Nephron (organoid): ENCODE measurements around the gene PLAAT1.

Experiments used
- H3K27ac Mint-ChIP-seq, 3 experiments: 2 replicates each; pipeline ENCODE4 v1.8.0; 2020; ENCODE audit warnings: mixed read lengths in 3 of 3, mild to moderate bottlenecking in 2 of 3, moderate library complexity in 1 of 3
- H3K27me3 Mint-ChIP-seq: 2 replicates; pipeline ENCODE4 v1.8.0; 2021; ENCODE audit warnings: low read depth, mild to moderate bottlenecking, moderate library complexity, mixed read lengths
- H3K36me3 Mint-ChIP-seq: 2 replicates; pipeline ENCODE4 v1.8.0; 2020; ENCODE audit warnings: low read depth, mixed read lengths
- H3K4me1 Mint-ChIP-seq: 2 replicates; pipeline ENCODE4 v1.8.0; 2020; ENCODE audit warnings: mixed read lengths
- H3K4me3 Mint-ChIP-seq, 3 experiments: 2 replicates each; pipeline ENCODE4 v1.8.0; 2020; ENCODE audit warnings: mild to moderate bottlenecking in 3 of 3, mixed read lengths in 3 of 3, moderate library complexity in 2 of 3
- H3K9me3 Mint-ChIP-seq: 2 replicates; pipeline ENCODE4 v1.8.0; 2020; ENCODE audit warnings: mixed read lengths
- CTCF ChIP-seq, 3 experiments: fragments of 200-600 bp; sonication (generic); IDR thresholded peaks; one replicate each; pipeline ENCODE4 v1.5.0; 2021; ENCODE audit warnings: antibody characterized with exemption in 3 of 3; ENCODE audit not compliant: unreplicated experiment in 3 of 3

The PLAAT1 gene

GRCh38 chr3:193241716-193242115 is 694 bp downstream of the PLAAT1 start:
- Mint-ChIP-seq H3K36me3 (no peaks in the 10 kb centered on the region), H3K4me3 (peak overlapping the region; percentile 76 to 85 (median 81)), H3K27me3 (peaks cover 14% of the 10 kb centered on the region), H3K9me3 (peaks cover 7% of the 10 kb centered on the region), H3K27ac (no peak overlapping the region), H3K4me1 (peaks cover 22% of the 10 kb centered on the region)
- TF ChIP-seq CTCF (IDR thresholded peaks at IDR 0.05; ENCODE audit: unreplicated experiment in 3 of 3), result no peak

- no peaks in the 10 kb centered on the region for H3K36me3 Mint-ChIP-seq
- H3K9me3 Mint-ChIP-seq, result peaks cover 24% of the 10 kb centered on the region
- no peak for TF ChIP-seq CTCF (IDR thresholded peaks at IDR 0.05; ENCODE audit: unreplicated experiment in 3 of 3)
- H3K4me3 Mint-ChIP-seq, result no peak overlapping the region
- no peak overlapping the region for H3K27ac Mint-ChIP-seq
- H3K4me1 Mint-ChIP-seq, result peaks cover 22% of the 10 kb centered on the region
- peaks cover 14% of the 10 kb centered on the region for H3K27me3 Mint-ChIP-seq
These were observed 2.5 kb downstream of the PLAAT1 start for GRCh38 chr3:193243571-193243970.

GRCh38 chr3:193248848-193249468 is 7.9 kb downstream of the PLAAT1 start:
- no peak for TF ChIP-seq CTCF (IDR thresholded peaks at IDR 0.05; ENCODE audit: unreplicated experiment in 3 of 3)
- Mint-ChIP-seq H3K27me3 (no peaks in the 10 kb centered on the region), H3K36me3 (peaks cover 13% of the 10 kb centered on the region), H3K4me1 (no peaks in the 10 kb centered on the region), H3K9me3 (peaks cover 46% of the 10 kb centered on the region), H3K27ac (no peak overlapping the region), H3K4me3 (no peak overlapping the region)

- H3K4me1 Mint-ChIP-seq, result no peaks in the 10 kb centered on the region
- H3K9me3 Mint-ChIP-seq, result peaks cover 44% of the 10 kb centered on the region
- no peak overlapping the region for H3K27ac Mint-ChIP-seq
- peaks cover 13% of the 10 kb centered on the region for H3K36me3 Mint-ChIP-seq
- no peak for TF ChIP-seq CTCF (IDR thresholded peaks at IDR 0.05; ENCODE audit: unreplicated experiment in 3 of 3)
- H3K27me3 Mint-ChIP-seq, result no peaks in the 10 kb centered on the region
- H3K4me3 Mint-ChIP-seq, result no peak overlapping the region
These were observed 9.5 kb downstream of the PLAAT1 start for GRCh38 chr3:193250492-193250891.

GRCh38 chr3:193253986-193254660 is 13.1 kb downstream of the PLAAT1 start:
- Mint-ChIP-seq H3K36me3 (peaks cover 9% of the 10 kb centered on the region), H3K9me3 (peaks cover 19% of the 10 kb centered on the region), H3K27me3 (no peaks in the 10 kb centered on the region), H3K4me3 (no peak overlapping the region), H3K27ac (no peak overlapping the region), H3K4me1 (no peaks in the 10 kb centered on the region)
- TF ChIP-seq CTCF (IDR thresholded peaks at IDR 0.05; ENCODE audit: unreplicated experiment in 3 of 3), result no peak

GRCh38 chr3:193261970-193262369 is 20.9 kb downstream of the PLAAT1 start:
- no peak overlapping the region for H3K4me3 Mint-ChIP-seq

More at GRCh38 chr3:193261970-193262369, 20.9 kb downstream of the PLAAT1 start:
- Mint-ChIP-seq H3K27ac (no peak overlapping the region), H3K27me3 (no peaks in the 10 kb centered on the region), H3K9me3 (peaks cover 2% of the 10 kb centered on the region), H3K36me3 (no peaks in the 10 kb centered on the region), H3K4me1 (no peaks in the 10 kb centered on the region)
- TF ChIP-seq CTCF (IDR thresholded peaks at IDR 0.05; ENCODE audit: unreplicated experiment in 3 of 3), result no peak
